GM19397 (cell line): ENCODE results near the gene SLC13A4.
"Not testable (repeated sequence)": the region's sequence is repeated elsewhere in the genome, so short reads cannot be mapped to it uniquely, and the experiment has no call there.

ENCODE experiments used
- ATAC-seq: cut with Tn5 transposase; IDR thresholded peaks from one replicate; pipeline ENCODE4 v1.9.1; 2021; ENCODE audit warnings: mild to moderate bottlenecking, moderate library complexity; ENCODE audit not compliant: unreplicated experiment

The SLC13A4 gene

DNA sequence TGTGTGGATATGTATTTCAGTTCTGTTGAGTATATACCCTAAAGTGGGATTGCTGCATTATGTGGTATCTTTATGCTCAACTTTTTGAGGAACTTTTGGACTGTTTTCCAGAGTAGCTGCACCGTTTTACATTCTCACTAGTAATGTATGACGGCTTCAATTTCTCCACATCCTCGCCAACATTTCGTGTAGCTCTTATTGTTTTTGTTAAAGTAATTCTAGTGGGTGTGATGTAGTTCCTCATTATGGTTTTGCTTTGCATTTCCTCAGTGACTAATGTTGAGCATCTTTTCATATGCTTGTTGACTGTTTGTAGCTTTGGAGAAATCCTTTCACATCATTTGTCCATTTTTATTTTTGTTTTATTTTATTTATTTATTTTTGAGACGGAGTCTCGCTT is 61.1 kb downstream of the SLC13A4 start:
- ATAC-seq, result no peak

DNA sequence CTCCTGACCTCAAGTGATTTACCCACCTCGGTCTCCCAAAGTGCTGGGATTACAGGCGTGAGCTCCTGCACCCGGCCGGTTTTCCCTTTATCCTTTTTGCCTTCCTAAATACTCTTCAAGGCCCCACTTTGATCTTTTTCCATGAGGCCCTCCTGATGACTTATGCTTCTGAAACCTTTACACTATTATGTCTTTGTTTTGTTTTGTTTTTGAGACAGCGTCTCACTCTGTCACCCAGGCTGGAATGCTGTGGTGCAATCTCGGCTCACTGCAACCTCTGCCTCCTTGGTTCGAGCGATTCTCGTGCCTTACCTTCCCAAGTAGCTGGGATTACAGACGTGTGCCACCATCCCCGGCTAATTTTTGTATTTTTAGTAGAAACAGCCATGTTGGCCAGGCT is 61.8 kb downstream of the SLC13A4 start:
- no peak for ATAC-seq

DNA sequence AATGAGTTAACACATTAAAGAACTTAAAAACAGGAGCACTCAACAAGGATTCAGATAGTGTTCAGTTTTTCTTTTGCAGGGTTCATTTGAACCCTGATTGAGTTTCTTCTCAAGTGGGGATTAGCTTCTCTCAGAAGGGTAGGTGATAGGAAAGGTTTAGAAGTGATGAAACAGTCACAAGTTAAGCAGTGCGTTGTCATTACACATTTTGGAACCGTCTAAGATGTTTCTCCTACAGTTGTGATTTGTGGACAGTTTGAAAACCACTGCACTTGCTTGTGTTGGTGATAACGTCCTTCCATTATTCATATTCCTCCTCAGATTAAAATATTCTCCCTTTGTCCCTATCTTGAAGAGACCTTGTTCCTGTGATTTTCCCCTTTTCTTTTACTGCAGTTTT is 62.9 kb downstream of the SLC13A4 start:
- no peak for ATAC-seq

DNA sequence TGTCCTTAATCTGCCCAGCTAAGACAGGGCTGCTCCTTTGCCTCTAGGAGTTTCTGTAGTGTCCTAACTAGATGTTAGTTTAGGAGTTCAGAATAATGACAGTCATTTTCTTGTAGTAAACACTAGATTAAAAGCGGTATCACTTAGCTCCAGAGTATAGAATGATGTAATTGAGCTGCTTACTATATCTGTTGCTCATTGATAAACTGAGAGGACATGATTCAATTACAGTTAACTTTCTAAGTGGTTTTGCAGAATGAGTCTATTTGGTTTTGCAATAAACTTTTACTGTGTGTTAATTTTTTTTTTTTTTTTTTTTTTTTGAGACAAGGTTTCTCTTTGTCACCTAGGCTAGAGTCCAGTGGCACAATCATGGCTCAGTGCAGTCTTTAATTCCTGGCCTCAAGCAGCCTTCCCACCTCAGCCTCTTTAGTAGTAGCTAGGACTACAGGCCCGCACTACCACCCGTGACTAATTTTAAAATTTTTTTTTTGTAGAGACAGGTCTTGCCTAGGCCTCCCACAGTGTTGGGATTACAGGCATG is 63.9 kb downstream of the SLC13A4 start:
- no peak for ATAC-seq

DNA sequence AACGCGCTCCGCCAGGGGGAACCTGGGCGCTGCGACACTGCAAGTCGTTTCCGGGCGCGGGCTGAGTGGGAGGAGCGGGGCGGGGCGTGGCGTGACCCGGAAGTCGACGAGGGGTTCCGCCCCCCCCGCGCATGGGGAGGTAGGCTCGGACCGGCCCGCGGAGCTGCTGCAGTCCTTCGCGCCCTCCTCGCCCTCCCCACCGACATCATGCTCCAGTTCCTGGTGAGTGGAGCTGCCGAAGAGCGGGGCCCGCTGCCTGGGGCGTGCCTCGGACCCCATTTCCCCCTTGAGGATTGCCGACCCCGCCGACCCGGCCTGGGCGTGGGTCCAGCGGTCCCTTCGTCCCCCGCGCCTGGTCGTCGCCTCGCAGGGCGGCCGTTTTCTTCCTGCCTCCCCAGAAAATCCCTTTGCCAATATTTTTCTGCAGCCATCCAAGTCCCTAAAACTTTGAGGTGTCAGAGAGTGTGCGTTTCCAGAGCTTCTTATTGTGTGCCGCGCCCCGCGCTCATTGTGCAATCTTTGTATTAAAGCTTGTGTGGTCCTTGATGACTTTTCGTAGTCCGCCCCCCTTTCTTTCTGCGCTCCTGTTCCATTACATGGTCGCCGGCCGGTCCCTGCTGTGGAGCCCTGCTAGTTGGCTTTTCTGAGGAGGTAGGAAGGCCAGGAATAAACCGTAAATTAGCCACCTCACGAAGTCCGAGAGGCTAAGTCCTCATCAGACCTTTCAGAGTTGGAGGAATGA is 65.4 kb downstream of the SLC13A4 start, which contains the start of gene STMP1:
TSS of gene STMP1 (plus strand) at position 142 of the 742 bp plus-strand sequence.
- ATAC-seq, result peak; percentile 93

DNA sequence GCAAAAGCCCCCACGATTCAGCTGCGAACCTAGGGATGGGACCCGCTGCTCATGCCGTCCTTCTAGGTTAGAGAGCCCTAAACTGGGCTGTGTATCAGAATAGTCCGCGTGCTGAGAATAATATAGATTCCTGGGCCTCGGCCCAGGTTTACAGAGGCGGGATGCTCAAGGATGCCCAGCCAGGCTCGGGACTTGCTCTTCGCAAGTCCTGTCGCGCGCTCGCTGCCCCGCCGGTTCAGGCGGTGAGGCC is 65.9 kb downstream of the SLC13A4 start:
- no peak for ATAC-seq

DNA sequence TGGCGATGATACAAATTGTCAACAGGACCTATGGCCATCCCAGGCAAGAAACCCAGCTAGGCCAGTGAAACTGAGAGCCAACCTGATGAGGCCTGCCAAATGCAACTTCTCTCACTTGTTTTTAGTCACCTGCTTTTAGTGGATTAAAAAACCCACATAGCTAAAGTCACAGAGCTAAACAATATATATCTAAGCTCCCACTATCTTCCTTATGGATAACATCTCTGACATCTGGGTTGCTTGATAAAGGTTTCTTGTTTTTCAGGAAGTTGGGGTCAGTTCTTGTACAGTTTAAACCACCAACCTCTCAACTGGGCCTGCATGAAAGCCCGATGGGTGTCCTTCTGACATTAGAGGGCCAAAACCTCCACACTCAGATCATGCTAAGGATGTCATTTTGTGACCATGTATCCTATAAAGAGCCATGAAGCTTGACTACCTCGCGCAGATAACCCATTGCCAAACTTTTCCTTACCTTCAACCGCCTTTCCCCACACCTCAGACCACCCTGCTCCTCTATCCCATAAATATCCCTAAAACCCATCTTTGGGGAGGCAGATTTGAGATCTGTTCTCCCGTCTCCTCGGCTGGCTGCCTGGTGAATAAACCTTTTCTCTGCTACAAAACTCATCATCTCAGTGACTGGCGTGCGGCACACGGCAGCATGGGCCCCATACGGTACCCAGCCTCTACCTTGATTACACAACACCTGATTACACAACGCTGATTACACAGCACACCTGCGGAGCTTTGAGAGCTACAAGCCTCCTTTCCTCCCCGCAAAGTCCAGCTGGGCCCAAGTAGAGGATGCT is 66.5 kb downstream of the SLC13A4 start:
- peak; percentile 7 for ATAC-seq

DNA sequence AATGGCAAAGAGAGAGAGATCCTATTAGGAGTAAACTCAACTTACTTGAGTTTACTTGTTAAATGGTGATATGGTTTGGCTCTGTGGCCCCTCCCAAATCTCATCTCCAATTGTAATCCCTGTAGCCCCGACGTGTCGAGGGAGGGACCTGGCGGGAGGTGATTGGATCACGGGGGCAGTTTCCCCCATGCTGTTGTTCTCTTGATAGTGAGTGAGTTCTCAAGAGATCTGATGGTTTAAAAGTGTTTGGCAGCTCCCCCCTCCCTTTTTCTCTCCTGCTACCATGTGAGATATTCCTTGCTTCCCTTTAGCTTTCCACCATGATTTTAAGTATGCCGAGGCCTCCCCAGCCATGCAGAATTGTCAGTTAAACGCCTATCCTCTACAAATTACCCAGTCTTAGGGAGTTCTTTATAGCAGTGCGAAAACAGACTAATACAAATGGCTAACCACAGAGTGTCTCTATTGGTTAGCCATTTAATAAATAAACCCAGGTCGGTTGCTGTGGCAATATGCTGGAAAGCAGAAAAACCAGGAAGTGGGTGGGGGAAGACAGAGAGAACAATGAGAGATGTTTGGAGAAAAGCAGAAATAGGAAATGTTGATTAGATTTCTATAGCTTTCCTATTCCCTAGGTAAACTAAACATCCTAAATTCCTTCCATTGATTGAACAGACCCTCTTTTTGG is 68.7 kb downstream of the SLC13A4 start:
- ATAC-seq, result no peak

DNA sequence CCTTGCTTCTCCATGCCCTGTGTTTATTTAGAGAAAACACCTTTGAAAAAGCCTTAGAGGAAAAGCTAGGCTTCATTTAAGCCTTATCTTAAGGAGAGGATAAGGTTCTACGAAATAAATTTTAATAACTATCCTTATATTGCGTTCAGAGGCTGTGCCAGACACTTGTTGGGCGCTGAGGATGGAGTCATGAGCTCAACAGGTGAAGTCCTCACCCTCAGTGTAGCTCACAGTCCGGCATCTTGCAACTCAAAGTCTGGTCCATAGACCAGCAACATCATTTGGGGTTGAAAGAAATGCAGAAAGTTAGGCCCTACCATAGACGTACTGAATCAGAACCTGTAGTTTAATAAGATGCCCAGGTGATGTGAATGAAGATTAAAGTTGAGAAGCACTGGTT is 69.4 kb downstream of the SLC13A4 start:
- no peak for ATAC-seq

DNA sequence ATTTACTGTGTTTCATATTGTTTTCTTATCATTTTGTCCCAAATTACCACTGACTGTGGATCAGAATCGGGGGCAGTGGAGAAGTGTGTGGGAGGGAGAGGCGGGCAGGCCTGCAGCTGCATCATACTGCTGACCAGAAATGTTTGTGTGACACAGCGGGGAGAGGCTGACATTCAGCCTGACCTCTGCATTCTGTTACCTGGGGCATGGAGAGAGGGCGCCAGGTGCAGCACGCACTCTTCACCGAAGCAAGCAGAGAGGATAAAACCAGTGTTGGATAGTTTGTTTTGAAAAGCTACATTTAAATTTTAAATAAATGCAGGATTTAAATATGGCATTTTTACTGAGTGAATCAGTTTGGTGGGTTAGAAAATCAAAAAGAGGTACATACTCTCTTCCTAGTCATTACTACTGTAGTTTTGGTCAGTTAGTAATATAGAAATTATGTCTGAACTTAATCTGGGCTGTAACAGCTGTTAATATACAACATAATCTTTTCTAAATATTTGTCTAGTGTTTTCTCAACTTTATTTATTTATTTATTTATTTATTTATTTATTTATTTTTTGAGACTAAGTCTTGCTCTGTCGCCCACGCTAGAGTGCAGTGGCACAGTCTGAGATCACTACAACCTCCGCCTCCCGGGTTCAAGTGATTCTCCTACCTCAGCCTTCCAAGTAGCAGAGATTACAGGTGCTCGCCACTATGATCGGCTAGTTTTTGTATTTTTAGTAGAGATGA is 74.5 kb downstream of the SLC13A4 start:
- ATAC-seq, result no peak

DNA sequence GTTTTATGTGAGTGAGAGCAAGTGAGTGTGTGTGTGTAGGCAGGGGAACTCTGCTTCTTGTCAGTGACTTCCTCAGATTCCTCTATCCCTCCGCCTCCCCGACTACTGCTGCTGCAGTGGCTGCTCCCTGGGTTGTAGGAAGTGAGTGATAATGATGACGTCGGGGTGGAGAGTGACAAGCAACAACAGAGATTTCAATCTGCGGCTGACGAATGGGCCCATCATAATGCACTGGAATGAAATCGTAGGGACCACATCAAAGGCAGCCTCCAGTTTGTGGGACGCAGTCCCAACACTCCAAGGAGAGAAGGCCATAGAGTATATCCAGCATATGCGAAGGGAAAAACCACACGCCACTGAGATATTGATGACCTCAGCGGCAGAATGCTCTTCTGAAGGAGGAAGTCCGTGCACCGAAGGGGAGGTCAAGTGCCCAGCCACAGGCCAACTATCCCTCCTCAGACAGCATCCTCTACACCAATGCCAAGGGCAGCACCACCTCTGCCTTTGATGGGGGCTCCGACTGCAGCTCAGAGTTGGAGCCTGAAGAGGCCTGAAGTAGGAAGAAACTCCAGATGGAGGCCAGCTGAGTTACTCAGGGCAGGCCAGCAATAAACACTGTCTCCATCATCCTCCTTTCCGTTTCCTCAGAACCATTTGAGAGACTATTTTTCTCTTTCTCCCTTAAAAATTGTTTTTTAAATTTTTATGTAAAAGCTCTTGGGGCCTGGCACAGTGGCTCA is 77.0 kb downstream of the SLC13A4 start:
- no peak for ATAC-seq

DNA sequence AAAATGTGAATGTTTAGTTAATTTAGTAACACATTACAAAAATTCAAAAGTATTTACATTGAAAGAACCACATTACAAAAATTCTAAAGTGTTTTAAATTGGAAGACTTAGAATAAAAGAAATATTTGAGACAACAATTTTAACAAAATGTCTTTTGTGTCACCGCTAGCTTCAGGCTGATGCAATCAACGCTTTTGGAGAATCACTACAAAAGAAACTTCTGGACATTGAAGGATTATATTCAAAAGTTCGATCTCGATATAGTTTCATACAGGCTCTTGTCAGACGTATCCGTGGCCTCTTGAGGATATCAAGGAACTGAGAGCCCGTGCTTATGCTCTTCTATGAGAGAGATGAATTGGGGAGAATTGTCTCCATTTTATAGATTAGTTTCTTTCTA is 79.8 kb downstream of the SLC13A4 start:
- no peak for ATAC-seq

DNA sequence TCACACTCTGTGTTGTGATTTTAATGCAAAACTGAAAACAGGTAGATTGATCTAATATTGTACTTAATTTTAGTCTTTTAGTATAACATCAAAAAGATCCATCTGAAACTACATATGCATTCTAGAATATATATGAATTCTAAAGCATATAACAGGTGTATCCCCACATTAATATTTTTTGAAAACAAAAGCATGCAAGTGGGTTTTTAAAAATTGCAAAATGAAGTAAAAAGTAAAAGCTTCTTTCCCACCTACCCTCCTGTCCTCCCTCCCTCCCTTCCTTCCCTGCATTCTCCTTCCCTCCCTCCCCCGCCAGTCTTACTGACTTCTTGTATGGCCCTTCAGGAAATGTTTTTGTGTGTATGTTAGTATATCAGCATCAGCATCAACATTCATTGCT is 80.2 kb downstream of the SLC13A4 start:
- ATAC-seq, result no peak

DNA sequence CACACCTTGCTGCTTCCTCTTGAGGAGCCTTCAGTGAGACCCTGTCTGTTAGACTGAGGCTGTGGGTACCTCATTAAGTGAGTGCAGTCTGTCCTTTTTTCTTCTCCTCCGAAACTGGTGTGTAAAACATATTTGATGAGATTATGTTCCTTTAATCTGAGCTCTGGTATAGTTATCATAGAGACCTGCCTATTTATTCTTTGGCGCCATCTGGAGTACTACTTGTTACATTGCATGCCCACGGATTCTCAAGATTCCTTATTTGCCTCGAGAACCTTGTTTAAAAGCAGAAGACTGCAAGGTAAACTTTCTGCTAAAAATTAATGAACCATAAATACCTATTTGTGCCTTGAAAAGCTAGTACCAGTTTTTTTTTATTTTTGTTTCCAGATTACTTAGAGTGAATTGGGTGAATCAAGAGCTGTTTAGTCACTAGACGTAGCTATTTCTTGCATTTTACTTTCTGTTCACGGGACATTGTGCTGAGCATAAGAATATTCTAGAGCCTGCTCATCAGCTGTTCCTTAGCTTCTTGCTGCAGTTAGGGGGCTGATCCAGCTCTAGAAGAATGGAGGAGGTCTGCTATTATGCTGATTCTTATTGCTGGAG is 82.6 kb downstream of the SLC13A4 start:
- no peak for ATAC-seq

DNA sequence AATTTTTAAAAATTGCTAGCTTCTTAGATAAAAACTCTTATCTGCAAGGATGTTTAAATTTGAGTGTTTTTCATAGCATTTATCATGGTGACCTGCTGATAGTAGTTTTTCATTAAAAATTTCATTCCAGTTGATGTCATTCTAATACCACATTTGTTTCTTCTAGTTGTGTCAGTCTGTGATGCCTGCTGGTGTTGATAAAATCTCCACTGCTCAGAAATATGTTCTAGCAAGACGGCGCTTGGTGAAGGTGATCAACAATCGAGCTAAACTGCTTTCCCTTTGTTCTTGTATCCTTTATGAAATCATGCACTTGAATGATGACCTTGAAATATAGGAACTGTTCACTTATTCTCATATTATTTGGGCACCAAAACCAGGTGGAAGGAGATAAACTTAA is 83.3 kb downstream of the SLC13A4 start:
- no peak for ATAC-seq

DNA sequence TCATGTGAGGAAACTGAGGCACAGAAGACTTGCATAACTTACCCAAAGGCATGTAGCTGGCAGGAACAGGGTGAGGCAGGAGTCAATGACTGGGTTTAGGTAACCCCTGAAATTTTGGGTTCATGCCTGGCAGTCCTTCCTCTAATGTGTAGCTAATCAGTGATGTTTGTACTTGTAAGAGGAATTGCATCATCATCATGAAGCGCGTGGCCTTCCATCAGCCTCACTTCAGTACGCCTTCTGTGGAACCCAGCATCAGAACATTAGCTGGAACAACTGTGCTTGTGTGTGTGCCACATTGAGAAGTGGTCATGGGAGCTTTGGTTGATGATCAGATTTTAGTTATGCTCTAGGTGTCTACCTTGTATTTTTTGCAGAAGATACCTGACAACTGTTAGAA is 83.8 kb downstream of the SLC13A4 start:
- ATAC-seq, result no peak

DNA sequence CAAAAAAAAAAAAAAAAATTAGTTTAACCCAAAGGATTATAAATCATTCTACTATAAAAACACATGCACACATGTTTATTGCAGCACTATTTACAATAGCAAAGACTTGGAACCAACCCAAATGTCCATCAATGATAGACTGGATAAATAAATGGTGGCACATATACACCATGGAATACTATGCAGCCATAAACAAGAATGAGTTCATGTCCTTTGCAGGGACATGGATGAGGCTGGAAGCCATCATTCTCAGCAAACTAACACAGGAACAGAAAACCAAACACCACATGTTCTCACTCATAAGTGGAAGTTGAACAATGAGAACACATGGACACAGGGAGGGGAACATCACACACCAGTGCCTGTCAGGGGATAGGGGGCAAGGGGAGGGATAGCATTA is 88.3 kb downstream of the SLC13A4 start:
- not testable (repeated sequence) for ATAC-seq

DNA sequence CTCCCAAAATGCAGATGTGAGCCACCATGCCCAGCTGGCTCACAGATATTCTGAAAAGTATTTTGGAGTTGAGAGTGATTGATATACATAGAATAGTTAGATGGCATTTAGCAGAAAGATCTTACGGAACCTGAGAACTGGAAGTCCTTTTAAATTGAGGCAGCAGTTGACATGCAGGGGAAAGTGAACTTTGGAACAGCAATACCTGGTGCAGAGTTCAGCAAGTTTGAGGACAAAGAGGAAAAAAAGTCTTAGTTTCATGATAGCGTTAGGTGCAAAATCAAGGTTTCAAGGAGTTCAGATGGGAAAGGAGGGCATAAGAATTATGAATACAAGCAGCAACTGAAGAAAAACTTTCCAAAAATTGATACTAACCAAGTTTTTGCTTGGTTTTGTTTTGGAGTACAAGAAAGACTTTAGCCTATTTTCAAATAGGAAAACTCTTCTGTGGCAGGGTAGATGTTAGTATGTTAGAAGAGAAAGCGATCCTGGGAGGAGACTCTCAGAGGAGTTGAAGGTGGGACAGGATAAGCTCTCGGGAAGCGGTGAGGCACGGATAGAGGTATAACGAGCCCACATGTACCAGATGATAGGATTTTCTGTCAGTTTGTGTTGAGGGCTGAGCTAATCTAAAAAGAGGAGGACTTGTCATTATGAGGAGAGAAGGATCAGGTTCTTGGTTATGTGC is 93.7 kb downstream of the SLC13A4 start:
- no peak for ATAC-seq
